Parathyroid adenoma (tissue), 2 donors: ENCODE results near the gene NANS.

Experiments used
- H2AFZ ChIP-seq: fragments of 300-600 bp; sonication (generic); one replicate; pipeline ENCODE4 v1.7.0; 2017; ENCODE audit warnings: antibody characterized with exemption, mild to moderate bottlenecking
- H3K27ac ChIP-seq: fragments of 300-600 bp; sonication (generic); one replicate; pipeline ENCODE4 v1.7.0; 2017
- H3K27me3 ChIP-seq: fragments of 300-600 bp; sonication (generic); one replicate; pipeline ENCODE4 v1.7.0; 2017; ENCODE audit warnings: low read length; ENCODE audit not compliant: control insufficient read depth, insufficient read depth
- H3K36me3 ChIP-seq: fragments of 300-600 bp; sonication (generic); one replicate; pipeline ENCODE4 v1.7.0; 2017; ENCODE audit warnings: low read length; ENCODE audit not compliant: control insufficient read depth, insufficient read depth
- H3K4me1 ChIP-seq: fragments of 300-600 bp; sonication (generic); one replicate; pipeline ENCODE4 v1.7.0; 2017; ENCODE audit warnings: control low read depth
- H3K4me2 ChIP-seq: fragments of 300-600 bp; sonication (generic); one replicate; pipeline ENCODE4 v1.7.0; 2017; ENCODE audit warnings: low read length
- H3K4me3 ChIP-seq: fragments of 300-600 bp; sonication (generic); one replicate; pipeline ENCODE4 v1.7.0; 2017; ENCODE audit warnings: low read depth, low read length
- H3K79me2 ChIP-seq: fragments of 300-600 bp; sonication (generic); one replicate; pipeline ENCODE4 v1.7.0; 2017; ENCODE audit warnings: control low read depth
- H3K9ac ChIP-seq: fragments of 300-600 bp; sonication (generic); one replicate; pipeline ENCODE4 v1.7.0; 2017; ENCODE audit warnings: mild to moderate bottlenecking
- H3K9me3 ChIP-seq: fragments of 300-600 bp; sonication (generic); one replicate; pipeline ENCODE4 v1.7.0; 2017; ENCODE audit warnings: low read length; ENCODE audit not compliant: control insufficient read depth
- TF ChIP-seq, protein P1 (sequence below): fragments of 300-600 bp; sonication (generic); IDR thresholded peaks from one replicate; pipeline ENCODE4 v1.7.0; 2017; ENCODE audit warnings: antibody characterized with exemption, mild to moderate bottlenecking
- donor health status: primary hyperparathyroidism.

The NANS gene

DNA sequence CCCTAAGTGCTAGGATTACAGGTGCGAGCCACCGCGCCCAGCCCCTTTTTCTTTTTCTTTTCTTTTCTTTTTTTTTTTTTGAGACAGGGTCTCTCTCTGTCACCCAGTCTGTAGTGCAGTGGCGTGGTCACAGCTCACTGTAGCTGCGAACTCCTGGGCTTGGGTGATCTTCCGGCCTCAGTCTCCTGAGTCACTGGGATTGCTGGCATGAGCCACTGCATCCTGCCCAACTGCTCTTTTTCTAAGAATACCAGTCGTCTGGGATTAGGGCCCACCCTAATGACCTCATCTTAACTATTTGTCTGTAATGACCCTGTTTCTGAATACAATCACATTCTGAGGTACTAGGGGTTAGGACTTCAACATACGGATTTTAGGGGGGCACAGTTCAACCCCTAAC lies 34.1 kb upstream of the NANS start:
- no peak overlapping the region for H3K4me3 ChIP-seq
- H3K27ac ChIP-seq = no peak overlapping the region
- H2AFZ ChIP-seq = no peak overlapping the region
- TF ChIP-seq, protein P1, sequence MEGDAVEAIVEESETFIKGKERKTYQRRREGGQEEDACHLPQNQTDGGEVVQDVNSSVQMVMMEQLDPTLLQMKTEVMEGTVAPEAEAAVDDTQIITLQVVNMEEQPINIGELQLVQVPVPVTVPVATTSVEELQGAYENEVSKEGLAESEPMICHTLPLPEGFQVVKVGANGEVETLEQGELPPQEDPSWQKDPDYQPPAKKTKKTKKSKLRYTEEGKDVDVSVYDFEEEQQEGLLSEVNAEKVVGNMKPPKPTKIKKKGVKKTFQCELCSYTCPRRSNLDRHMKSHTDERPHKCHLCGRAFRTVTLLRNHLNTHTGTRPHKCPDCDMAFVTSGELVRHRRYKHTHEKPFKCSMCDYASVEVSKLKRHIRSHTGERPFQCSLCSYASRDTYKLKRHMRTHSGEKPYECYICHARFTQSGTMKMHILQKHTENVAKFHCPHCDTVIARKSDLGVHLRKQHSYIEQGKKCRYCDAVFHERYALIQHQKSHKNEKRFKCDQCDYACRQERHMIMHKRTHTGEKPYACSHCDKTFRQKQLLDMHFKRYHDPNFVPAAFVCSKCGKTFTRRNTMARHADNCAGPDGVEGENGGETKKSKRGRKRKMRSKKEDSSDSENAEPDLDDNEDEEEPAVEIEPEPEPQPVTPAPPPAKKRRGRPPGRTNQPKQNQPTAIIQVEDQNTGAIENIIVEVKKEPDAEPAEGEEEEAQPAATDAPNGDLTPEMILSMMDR = no peak
- no peak overlapping the region for H3K4me2 ChIP-seq
- H3K4me1 ChIP-seq = no peaks in the 10 kb centered on the region
- no peaks in the 10 kb centered on the region for H3K9me3 ChIP-seq
- no peaks in the 10 kb centered on the region for H3K27me3 ChIP-seq
- no peaks in the 10 kb centered on the region for H3K79me2 ChIP-seq
- no peaks in the 10 kb centered on the region for H3K36me3 ChIP-seq
- no peak overlapping the region for H3K9ac ChIP-seq

DNA sequence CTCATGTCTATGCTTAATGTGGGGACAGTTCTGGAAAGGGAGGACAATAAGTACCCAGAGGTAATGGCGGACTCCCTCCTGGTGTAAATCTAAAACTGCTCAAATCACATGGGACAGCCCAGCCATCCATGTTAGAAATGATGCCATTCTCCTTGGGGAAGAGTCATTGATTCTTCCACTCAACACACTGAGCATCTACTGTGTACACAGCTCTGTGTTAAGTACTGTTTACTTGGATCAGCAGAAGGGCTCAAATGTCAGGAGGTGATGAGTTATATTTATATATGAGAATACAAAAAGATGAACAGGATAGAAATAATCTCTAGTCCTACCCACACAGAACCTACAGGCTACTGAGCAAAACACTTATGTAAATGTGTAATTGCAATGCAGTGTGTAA lies 31.8 kb upstream of the NANS start:
- TF ChIP-seq, protein P1 = no peak
- no peaks in the 10 kb centered on the region for H3K36me3 ChIP-seq
- no peaks in the 10 kb centered on the region for H3K9me3 ChIP-seq
- no peak overlapping the region for H3K4me2 ChIP-seq
- H3K4me1 ChIP-seq = no peaks in the 10 kb centered on the region
- no peak overlapping the region for H3K4me3 ChIP-seq
- no peak overlapping the region for H3K27ac ChIP-seq
- no peaks in the 10 kb centered on the region for H3K79me2 ChIP-seq
- no peak overlapping the region for H3K9ac ChIP-seq
- no peaks in the 10 kb centered on the region for H3K27me3 ChIP-seq
- H2AFZ ChIP-seq = no peak overlapping the region

DNA sequence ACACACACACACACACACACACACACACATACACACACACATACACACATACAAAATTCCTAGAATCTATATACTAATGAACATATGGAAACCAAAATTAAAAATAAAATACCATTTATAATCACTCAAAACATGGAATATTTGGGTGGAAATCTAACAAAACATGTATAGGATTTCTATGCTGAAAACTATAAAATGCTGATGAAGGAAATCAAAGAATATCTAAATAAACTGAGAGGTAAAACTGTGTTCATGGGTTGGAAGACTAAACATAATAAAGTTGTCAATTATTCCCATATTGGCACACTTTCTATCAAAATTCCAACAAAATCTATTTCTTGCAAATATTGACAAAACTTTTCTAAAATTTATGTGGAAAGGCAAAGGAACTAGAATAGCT lies 25.4 kb upstream of the NANS start:
- Histone ChIP-seq H3K4me2 (no peak overlapping the region), H3K36me3 (no peaks in the 10 kb centered on the region), H3K27ac (no peak overlapping the region), H3K9ac (no peak overlapping the region), H3K4me1 (no peaks in the 10 kb centered on the region), H3K79me2 (no peaks in the 10 kb centered on the region), H2AFZ (no peak overlapping the region), H3K27me3 (no peaks in the 10 kb centered on the region), H3K4me3 (no peak overlapping the region), H3K9me3 (no peaks in the 10 kb centered on the region)
- TF ChIP-seq, protein P1 = no peak

DNA sequence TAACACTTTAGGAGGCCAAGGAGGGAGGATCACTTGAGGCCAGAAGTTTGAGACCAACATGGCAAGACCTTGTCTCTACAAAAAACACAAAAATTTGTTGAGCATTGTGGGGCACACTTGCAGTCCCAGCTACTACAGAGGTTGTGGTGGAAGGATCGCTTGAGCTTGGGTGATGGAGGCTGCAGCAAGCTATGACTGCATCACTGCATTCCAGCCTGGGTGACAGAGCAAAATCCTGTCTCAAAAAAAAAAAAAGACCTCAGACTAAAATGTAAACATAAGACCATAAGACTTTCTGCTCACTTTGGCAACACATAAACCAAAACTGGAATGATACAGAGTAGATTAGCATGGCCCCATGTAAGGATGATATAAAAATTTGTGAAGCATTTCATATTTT lies 24.6 kb upstream of the NANS start:
- no peaks in the 10 kb centered on the region for H3K27me3 ChIP-seq
- no peaks in the 10 kb centered on the region for H3K36me3 ChIP-seq

More for the DNA sequence above, 24.6 kb upstream of the NANS start:
- no peak overlapping the region for H3K4me2 ChIP-seq
- H3K4me3 ChIP-seq = no peak overlapping the region
- H3K9me3 ChIP-seq = no peaks in the 10 kb centered on the region
- H3K27ac ChIP-seq = no peak overlapping the region
- no peak overlapping the region for H2AFZ ChIP-seq
- TF ChIP-seq, protein P1 = no peak
- H3K79me2 ChIP-seq = no peaks in the 10 kb centered on the region
- no peak overlapping the region for H3K9ac ChIP-seq
- H3K4me1 ChIP-seq = no peaks in the 10 kb centered on the region
